ENCODE measurements around the gene PI4KA. TPM values are rescaled to one million over a fixed set of nuclear protein-coding genes. Genes with fewer than 3 reads are reported as not detected.
A peak's percentile ranks its signal among the peaks of the same experiment; 100 is the strongest.
"Not testable (repeated sequence)": the region's sequence is repeated elsewhere in the genome, so short reads cannot be mapped to it uniquely, and the experiment has no call there.

The PI4KA gene
- total RNA-seq, 1 donor from 2014 or later, result 20.4 TPM

DNA sequence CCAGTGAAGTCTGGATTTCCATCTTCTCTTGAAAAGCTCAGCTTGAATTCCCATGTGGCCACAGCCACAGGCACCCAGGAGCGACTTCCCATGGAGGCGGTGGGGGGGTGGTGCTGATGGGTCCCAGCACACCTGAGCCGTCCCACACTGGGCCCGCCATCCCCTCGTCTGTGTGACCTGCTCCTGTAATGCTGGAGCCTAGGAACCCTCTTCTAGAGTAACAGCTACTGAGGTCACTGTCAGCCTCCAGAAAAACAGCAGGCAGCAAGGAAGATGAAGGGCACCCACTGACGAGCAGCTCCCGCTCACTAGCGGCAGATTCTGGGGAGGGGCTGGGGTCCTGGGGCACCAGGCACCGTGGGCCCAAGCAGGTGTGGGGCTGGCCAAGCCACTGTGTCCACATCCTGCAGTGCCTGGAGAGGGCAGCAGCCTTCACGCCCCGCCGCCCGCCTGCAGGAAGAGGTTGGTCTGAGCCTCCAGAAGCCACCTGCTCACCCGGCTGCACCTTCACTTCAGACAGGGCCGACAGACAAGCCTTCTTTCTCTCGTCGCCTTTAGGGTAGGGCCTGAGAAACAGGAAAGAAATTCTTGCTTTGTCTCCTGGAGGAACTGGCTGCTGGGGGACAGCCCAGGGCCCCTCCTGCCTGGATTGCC is 141.3 kb downstream of the PI4KA start:
- not testable (repeated sequence) for H3K4me3 ChIP-seq (ENCODE audit: low read length in 3 of 3); H3K9me3 ChIP-seq (ENCODE audit: control insufficient read depth in 3 of 3, low read length in 3 of 3); H3K4me1 ChIP-seq (ENCODE audit: control insufficient read depth in 3 of 3, insufficient read depth in 3 of 3, low read length in 3 of 3); H3K27me3 ChIP-seq (ENCODE audit: control insufficient read depth in 3 of 3, insufficient read depth in 3 of 3, low read length in 3 of 3); H3K9ac ChIP-seq (ENCODE audit: low read depth in 1 of 3, low read length in 3 of 3); H3K27ac ChIP-seq (ENCODE audit: low read depth, low read length)
- peaks cover 12 to 13% (median 12%) of the 10 kb centered on the region in 3 donors for H3K36me3 ChIP-seq (ENCODE audit: control insufficient read depth in 3 of 3, insufficient read depth in 3 of 3, low read length in 3 of 3)

DNA sequence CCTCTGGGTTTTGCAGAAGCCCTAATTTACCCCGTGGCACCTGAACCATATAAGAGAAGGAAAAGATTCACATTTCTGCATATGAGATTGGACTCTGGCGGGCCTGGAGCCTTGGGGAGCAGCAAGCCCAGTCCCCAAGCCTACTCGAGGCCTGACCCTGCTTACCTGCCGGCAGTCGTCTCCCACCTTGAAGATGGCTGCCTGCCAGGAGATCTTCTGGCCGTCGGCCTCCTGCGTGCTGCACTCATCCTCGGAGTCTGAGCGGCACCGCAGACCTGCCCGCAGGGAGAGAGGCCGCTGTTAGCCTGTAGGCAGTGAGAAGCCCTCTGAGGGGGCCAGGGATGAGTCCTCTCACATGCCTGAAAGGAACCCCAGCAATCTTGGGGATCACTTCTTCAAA is 145.5 kb downstream of the PI4KA start:
- not testable (repeated sequence) for H3K9ac ChIP-seq (ENCODE audit: low read depth in 1 of 3, low read length in 3 of 3); H3K36me3 ChIP-seq (ENCODE audit: control insufficient read depth in 3 of 3, insufficient read depth in 3 of 3, low read length in 3 of 3); H3K27ac ChIP-seq (ENCODE audit: low read depth, low read length); H3K27me3 ChIP-seq (ENCODE audit: control insufficient read depth in 3 of 3, insufficient read depth in 3 of 3, low read length in 3 of 3); H3K9me3 ChIP-seq (ENCODE audit: control insufficient read depth in 3 of 3, low read length in 3 of 3); H3K4me1 ChIP-seq (ENCODE audit: control insufficient read depth in 3 of 3, insufficient read depth in 3 of 3, low read length in 3 of 3); H3K4me3 ChIP-seq (ENCODE audit: low read length in 3 of 3)

DNA sequence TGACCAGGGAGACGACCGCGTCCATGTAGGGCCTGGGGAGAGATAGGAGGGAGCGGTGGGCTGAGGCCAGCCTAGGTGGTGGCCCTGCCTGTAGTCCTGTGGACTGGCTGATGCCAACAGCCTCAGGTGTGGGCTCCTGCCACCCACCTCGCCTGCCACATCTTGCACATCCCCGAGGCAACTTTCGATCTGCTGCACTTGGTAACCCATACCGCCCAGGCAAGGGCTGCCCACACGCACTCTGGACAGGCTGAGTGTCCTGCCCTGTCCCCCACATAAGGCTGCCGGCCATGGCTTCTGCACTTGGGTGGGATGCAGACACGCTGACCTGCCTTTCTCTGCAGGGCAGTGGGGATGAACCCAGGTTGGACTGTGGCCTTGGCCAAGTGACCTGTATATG is 148.6 kb downstream of the PI4KA start:
- H3K4me3 ChIP-seq (ENCODE audit: low read length in 3 of 3); H3K9me3 ChIP-seq (ENCODE audit: control insufficient read depth in 3 of 3, low read length in 3 of 3); H3K9ac ChIP-seq (ENCODE audit: low read depth in 1 of 3, low read length in 3 of 3); H3K4me1 ChIP-seq (ENCODE audit: control insufficient read depth in 3 of 3, insufficient read depth in 3 of 3, low read length in 3 of 3); H3K27me3 ChIP-seq (ENCODE audit: control insufficient read depth in 3 of 3, insufficient read depth in 3 of 3, low read length in 3 of 3); H3K27ac ChIP-seq (ENCODE audit: low read depth, low read length): not testable (repeated sequence)
- H3K36me3 ChIP-seq (ENCODE audit: control insufficient read depth in 3 of 3, insufficient read depth in 3 of 3, low read length in 3 of 3), result peaks cover 5 to 13% (median 7%) of the 10 kb centered on the region in 3 donors

DNA sequence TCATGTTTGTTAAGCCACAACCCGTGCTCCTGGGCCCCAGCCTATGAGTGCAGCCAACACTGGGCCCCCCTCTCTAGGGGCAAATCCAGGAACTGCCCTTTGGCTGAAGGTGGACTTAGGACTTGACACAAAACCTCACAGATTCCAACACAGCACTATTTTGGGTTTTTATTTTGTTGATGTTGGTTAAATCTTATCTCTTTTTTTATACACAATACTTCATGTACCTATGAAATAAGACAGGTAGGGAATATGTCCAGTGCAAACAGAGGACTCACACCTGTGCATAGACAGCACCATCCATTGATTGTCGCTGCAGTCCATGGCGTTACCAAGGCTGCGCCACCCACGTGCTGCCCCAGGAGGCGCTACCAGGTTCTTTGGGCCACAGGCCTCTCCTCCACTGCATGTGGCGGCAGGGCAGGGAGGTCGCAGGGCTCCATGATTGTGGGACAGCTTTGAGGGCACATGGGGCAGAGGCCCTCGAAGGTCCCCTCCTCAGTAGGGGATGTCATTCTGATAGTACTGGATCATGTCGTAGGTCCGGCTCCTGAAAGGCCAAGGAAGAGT is 151.0 kb downstream of the PI4KA start:
- not testable (repeated sequence) for H3K9me3 ChIP-seq (ENCODE audit: control insufficient read depth in 3 of 3, low read length in 3 of 3); H3K27me3 ChIP-seq (ENCODE audit: control insufficient read depth in 3 of 3, insufficient read depth in 3 of 3, low read length in 3 of 3); H3K9ac ChIP-seq (ENCODE audit: low read depth in 1 of 3, low read length in 3 of 3); H3K4me3 ChIP-seq (ENCODE audit: low read length in 3 of 3); H3K4me1 ChIP-seq (ENCODE audit: control insufficient read depth in 3 of 3, insufficient read depth in 3 of 3, low read length in 3 of 3); H3K27ac ChIP-seq (ENCODE audit: low read depth, low read length); H3K36me3 ChIP-seq (ENCODE audit: control insufficient read depth in 3 of 3, insufficient read depth in 3 of 3, low read length in 3 of 3)

DNA sequence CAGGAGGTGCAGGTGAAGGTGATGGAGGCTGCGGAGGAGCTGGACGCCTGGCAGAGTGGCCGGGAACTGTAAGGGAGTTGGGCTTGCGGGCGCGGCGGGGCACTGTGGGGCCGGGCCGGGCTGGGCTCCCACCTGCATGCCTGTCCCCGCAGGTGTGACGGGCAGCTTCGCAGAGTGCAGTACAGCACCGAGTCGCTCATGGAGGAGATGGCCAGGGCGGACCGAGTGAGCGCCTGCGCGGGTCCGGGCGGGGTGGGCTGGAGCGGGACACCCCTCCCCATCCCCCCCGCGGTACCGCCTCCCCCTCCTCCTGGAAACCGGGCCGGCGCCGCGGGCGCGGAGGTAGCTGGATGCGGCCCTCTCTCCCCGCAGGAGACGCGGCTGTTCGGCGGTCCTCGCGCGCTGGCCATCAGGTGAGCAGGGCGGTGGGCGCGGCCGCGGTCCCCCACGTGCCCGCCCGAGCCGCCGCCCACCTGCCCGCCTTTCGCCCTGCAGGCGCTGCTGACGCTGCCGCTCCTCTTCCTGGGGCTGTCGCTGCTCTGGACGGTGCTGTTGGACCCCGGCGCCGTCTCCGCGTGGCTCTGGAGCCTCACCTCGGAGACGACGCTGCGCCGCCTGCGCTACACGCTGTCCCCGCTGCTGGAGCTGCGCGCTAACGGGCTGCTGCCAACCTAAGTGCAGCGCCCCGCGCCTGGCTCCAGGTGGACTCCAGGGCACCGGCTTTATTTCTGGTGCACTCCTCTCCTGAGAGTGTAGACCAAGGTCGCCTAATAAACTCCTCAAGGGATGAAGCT is 154.6 kb downstream of the PI4KA start:
- H3K4me3 ChIP-seq (ENCODE audit: low read length in 3 of 3); H3K27me3 ChIP-seq (ENCODE audit: control insufficient read depth in 3 of 3, insufficient read depth in 3 of 3, low read length in 3 of 3); H3K4me1 ChIP-seq (ENCODE audit: control insufficient read depth in 3 of 3, insufficient read depth in 3 of 3, low read length in 3 of 3); H3K27ac ChIP-seq (ENCODE audit: low read depth, low read length); H3K36me3 ChIP-seq (ENCODE audit: control insufficient read depth in 3 of 3, insufficient read depth in 3 of 3, low read length in 3 of 3); H3K9me3 ChIP-seq (ENCODE audit: control insufficient read depth in 3 of 3, low read length in 3 of 3); H3K9ac ChIP-seq (ENCODE audit: low read depth in 1 of 3, low read length in 3 of 3): not testable (repeated sequence)

DNA sequence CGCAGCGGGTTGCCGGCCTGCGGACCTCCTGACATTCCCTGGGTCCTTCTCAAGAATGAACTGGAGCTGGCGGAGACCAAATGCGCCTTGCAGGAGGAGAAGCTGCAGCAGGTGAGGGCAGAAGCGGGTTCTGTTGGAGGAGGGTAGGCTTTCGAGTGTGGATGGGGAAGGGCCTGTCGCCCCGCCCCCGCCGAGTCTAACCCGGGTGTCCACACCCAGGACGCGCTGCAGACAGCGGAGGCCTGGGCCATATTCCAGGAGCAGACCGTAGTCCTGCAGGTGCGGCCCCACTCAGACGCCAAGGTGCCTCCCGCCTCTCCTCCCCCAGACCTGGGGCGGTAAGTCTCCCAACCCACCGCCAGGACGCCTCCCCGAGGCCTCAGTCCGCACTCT is 155.2 kb downstream of the PI4KA start:
- H3K27ac ChIP-seq (ENCODE audit: low read depth, low read length); H3K4me3 ChIP-seq (ENCODE audit: low read length in 3 of 3); H3K4me1 ChIP-seq (ENCODE audit: control insufficient read depth in 3 of 3, insufficient read depth in 3 of 3, low read length in 3 of 3); H3K9me3 ChIP-seq (ENCODE audit: control insufficient read depth in 3 of 3, low read length in 3 of 3); H3K36me3 ChIP-seq (ENCODE audit: control insufficient read depth in 3 of 3, insufficient read depth in 3 of 3, low read length in 3 of 3); H3K27me3 ChIP-seq (ENCODE audit: control insufficient read depth in 3 of 3, insufficient read depth in 3 of 3, low read length in 3 of 3); H3K9ac ChIP-seq (ENCODE audit: low read depth in 1 of 3, low read length in 3 of 3): not testable (repeated sequence)

DNA sequence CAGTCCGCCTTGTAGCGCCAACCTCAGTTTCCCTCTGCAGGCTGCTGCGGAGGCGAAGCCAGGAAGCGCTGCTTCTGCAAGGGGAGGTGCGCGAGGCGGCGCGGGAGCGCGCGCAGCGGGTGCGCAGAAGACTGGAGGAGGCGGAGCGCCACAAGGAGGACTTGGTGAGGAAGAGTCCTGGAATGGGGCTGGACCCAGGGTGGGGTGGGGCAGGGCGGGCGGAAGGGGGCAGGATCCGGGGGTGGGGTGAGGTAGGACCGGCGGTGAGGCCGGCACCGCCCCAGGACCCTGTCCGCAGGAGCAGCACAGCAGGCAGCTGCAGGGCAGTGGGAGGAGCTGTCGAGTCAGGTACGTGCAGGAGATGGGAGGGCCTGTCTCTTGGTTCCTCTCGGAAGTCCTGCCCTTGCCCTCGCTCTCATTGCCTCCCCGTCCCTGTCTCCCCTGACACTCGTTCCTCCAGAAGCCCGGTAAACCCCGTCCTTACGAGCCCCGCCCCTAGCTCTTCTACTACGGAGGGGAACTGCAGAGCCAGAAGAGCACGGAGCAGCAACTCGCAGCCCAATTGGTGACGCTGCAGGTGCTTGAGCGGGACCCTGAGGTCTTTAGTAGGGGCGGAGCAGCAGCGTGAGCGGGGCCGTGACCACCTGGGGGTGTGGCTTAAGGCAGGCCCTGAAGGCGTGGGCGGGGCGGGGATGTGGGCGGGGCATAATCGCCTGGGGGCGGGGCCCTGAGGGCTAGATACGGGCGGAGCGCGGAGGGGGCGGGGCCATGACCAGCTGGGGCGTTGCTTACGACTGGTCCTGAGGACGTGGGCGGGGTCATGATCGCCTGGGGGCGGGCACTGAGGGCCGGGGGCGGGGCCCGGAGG is 155.8 kb downstream of the PI4KA start:
- peak overlapping the region in 1 of 3 donors; percentile 57 for H3K9ac ChIP-seq (ENCODE audit: low read depth in 1 of 3, low read length in 3 of 3)
- not testable (repeated sequence) for H3K27ac ChIP-seq (ENCODE audit: low read depth, low read length); H3K4me1 ChIP-seq (ENCODE audit: control insufficient read depth in 3 of 3, insufficient read depth in 3 of 3, low read length in 3 of 3); H3K27me3 ChIP-seq (ENCODE audit: control insufficient read depth in 3 of 3, insufficient read depth in 3 of 3, low read length in 3 of 3); H3K36me3 ChIP-seq (ENCODE audit: control insufficient read depth in 3 of 3, insufficient read depth in 3 of 3, low read length in 3 of 3); H3K9me3 ChIP-seq (ENCODE audit: control insufficient read depth in 3 of 3, low read length in 3 of 3)
- H3K4me3 ChIP-seq (ENCODE audit: low read length in 3 of 3), result peak overlapping the region; percentile 66 to 75 (median 71)

DNA sequence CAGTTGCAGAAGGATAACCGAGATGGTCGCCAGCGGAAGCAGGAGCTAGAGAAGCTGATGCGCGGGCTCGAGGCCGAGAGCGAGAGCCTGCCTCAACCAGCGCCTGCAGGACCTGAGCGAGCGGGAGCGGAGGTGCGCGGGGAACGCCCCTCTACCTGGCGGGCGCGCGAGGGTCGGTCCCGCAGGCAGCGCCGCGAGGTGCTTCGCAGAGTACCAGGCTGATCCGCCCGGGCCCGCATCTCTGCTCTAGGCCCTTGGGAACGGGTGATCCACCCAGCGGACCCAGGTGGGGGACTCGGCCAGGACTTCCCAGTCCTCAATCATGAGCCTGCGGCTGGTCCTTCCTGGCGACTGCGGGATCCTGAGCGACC is 156.5 kb downstream of the PI4KA start:
- H3K27ac ChIP-seq (ENCODE audit: low read depth, low read length); H3K9ac ChIP-seq (ENCODE audit: low read depth in 1 of 3, low read length in 3 of 3); H3K36me3 ChIP-seq (ENCODE audit: control insufficient read depth in 3 of 3, insufficient read depth in 3 of 3, low read length in 3 of 3); H3K27me3 ChIP-seq (ENCODE audit: control insufficient read depth in 3 of 3, insufficient read depth in 3 of 3, low read length in 3 of 3); H3K9me3 ChIP-seq (ENCODE audit: control insufficient read depth in 3 of 3, low read length in 3 of 3); H3K4me1 ChIP-seq (ENCODE audit: control insufficient read depth in 3 of 3, insufficient read depth in 3 of 3, low read length in 3 of 3): not testable (repeated sequence)
- H3K4me3 ChIP-seq (ENCODE audit: low read length in 3 of 3), result peak overlapping the region in 2 of 3 donors; percentile 56 to 75

DNA sequence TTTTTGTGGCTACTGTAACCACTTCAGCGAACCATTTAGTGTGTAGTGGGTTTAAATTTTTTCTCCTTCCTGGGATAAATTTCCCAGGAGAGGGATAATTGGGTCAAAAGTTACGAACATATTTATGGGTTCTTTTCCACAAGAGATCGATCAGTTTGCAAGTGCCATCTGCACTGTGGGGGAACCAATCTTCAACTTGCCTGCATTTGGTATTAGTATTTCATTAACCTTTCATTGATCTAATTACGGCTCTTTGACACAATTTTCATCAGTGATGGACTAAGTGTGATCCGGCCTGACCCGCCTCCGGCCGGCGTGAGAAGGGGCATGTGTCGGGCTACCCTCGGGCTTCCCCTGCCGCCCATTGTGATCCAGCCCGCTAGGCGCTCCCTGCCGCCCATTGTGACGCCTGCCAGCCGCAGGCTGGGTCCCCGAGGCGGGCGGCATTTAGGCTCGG is 156.9 kb downstream of the PI4KA start:
- H3K9me3 ChIP-seq (ENCODE audit: control insufficient read depth in 3 of 3, low read length in 3 of 3); H3K27ac ChIP-seq (ENCODE audit: low read depth, low read length); H3K36me3 ChIP-seq (ENCODE audit: control insufficient read depth in 3 of 3, insufficient read depth in 3 of 3, low read length in 3 of 3); H3K4me3 ChIP-seq (ENCODE audit: low read length in 3 of 3); H3K27me3 ChIP-seq (ENCODE audit: control insufficient read depth in 3 of 3, insufficient read depth in 3 of 3, low read length in 3 of 3); H3K4me1 ChIP-seq (ENCODE audit: control insufficient read depth in 3 of 3, insufficient read depth in 3 of 3, low read length in 3 of 3); H3K9ac ChIP-seq (ENCODE audit: low read depth in 1 of 3, low read length in 3 of 3): not testable (repeated sequence)

DNA sequence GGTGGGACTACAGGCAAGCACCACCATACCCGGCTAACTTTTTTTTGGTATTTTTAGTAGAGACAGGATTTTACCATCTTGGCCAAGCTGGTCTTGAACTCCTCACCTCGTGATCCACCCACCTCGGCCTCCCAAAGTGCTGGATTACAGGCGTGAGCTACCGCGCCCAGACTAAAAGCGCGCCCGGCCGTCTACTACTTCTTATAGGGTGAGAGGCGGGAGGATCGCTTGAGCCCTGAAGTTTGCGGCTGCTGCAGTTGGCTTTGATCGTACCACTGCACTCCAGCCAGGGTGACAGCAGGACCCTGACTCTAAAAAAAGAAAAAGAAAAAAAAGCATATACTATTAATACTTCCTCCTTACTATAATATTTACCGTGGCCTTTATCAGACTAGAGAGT is 158.3 kb downstream of the PI4KA start:
- not testable (repeated sequence) for H3K4me1 ChIP-seq (ENCODE audit: control insufficient read depth in 3 of 3, insufficient read depth in 3 of 3, low read length in 3 of 3); H3K36me3 ChIP-seq (ENCODE audit: control insufficient read depth in 3 of 3, insufficient read depth in 3 of 3, low read length in 3 of 3); H3K9me3 ChIP-seq (ENCODE audit: control insufficient read depth in 3 of 3, low read length in 3 of 3); H3K27me3 ChIP-seq (ENCODE audit: control insufficient read depth in 3 of 3, insufficient read depth in 3 of 3, low read length in 3 of 3); H3K9ac ChIP-seq (ENCODE audit: low read depth in 1 of 3, low read length in 3 of 3); H3K27ac ChIP-seq (ENCODE audit: low read depth, low read length); H3K4me3 ChIP-seq (ENCODE audit: low read length in 3 of 3)

Measured in skeletal muscle tissue (tissue), 4 donors.